Breast epithelium (tissue), 3 donors: ENCODE results near the gene CFDP1.
"Not testable (repeated sequence)": the region's sequence is repeated elsewhere in the genome, so short reads cannot be mapped to it uniquely, and the experiment has no call there.

Experiments
- POLR2A ChIP-seq: fragments of 450-650 bp; IDR thresholded peaks from one replicate; pipeline ENCODE4 v1.6.1; 2016; ENCODE audit warnings: antibody characterized with exemption, mild to moderate bottlenecking, moderate library complexity
- POLR2AphosphoS5 ChIP-seq, 3 donors: sonication (generic); formaldehyde crosslinking; IDR thresholded peaks; one replicate each; pipeline ENCODE4 v1.6.1; 2017; ENCODE audit warnings: antibody characterized with exemption in 3 of 3
- TF ChIP-seq, protein P1 (sequence below), 3 donors: fragments of 450-650 bp; IDR thresholded peaks; one replicate each; pipeline ENCODE4 v1.5.1; 2016 to 2017; ENCODE audit warnings: antibody characterized with exemption in 3 of 3, mild to moderate bottlenecking in 3 of 3, moderate library complexity in 3 of 3

DNA sequence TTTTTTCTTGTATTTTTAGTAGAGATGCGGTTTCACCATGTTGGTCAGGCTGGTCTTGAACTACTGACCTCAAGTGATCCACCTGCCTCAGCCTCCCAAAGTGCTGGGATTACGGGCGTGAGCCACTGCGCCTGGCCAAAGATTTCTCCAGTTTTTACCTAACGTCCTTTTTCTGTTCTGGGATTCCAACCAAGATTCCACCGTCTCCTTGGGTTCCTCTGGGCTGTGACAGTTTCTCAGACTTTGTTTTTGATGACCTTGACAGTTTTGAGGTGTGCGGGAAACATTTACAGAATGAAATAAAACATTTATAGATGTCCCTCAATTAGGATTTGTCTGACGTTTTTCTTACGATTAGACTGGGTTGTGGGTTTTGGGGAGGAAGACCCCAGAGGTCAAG is 163.9 kb downstream of the CFDP1 start:
- TF ChIP-seq, protein P1, sequence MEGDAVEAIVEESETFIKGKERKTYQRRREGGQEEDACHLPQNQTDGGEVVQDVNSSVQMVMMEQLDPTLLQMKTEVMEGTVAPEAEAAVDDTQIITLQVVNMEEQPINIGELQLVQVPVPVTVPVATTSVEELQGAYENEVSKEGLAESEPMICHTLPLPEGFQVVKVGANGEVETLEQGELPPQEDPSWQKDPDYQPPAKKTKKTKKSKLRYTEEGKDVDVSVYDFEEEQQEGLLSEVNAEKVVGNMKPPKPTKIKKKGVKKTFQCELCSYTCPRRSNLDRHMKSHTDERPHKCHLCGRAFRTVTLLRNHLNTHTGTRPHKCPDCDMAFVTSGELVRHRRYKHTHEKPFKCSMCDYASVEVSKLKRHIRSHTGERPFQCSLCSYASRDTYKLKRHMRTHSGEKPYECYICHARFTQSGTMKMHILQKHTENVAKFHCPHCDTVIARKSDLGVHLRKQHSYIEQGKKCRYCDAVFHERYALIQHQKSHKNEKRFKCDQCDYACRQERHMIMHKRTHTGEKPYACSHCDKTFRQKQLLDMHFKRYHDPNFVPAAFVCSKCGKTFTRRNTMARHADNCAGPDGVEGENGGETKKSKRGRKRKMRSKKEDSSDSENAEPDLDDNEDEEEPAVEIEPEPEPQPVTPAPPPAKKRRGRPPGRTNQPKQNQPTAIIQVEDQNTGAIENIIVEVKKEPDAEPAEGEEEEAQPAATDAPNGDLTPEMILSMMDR (IDR thresholded peaks at IDR 0.05), result not testable (repeated sequence)
- TF ChIP-seq POLR2AphosphoS5 (IDR thresholded peaks at IDR 0.05); POLR2A: not testable (repeated sequence)
